CD4-positive, alpha-beta T cell (primary cell): ENCODE results near the gene CERS6. TPM values are rescaled to one million over a fixed set of nuclear protein-coding genes. Genes with fewer than 3 reads are reported as not detected.

Source experiments
- ATAC-seq: fragments of 200-7000 bp; cut with Tn5 transposase; one replicate; pipeline ENCODE4 v1.10.0; 2022; ENCODE audit warnings: mild to moderate bottlenecking; ENCODE audit not compliant: poor library complexity
- CTCF ChIA-PET: fragments of 350-600 bp; sonication (Branson Sonifier 250); formaldehyde crosslinking; loops from one replicate; lab custom pipeline; 2021; ENCODE audit warnings: antibody characterized with exemption, inconsistent platforms; lab: Charles Lee
- POLR2A ChIA-PET: fragments of 350-600 bp; sonication (Branson Sonifier 250); formaldehyde crosslinking; loops from one replicate; lab custom pipeline; 2021; ENCODE audit warnings: antibody characterized with exemption, inconsistent platforms; lab: Charles Lee
- DNase-seq, 14 experiments: peaks; one replicate each; pipeline ENCODE4 v3.0.0-alpha.2; 2013 to 2020; ENCODE audit warnings: mixed read lengths in 2 of 14
- H3K27ac ChIP-seq, 2 donors: one replicate each; pipeline versions ENCODE4 v1.5.1 to v1.7.0; 2013; ENCODE audit warnings: low read length in 2 of 2, low read depth in 1 of 2, mild to moderate bottlenecking in 1 of 2
- H3K27me3 ChIP-seq, 2 experiments: 1 replicate in 1 of 2; 2 replicates in 1 of 2; pipeline versions ENCODE4 v1.6.1 to v1.7.0; 2013; ENCODE audit warnings: low read length in 2 of 2, control low read depth in 1 of 2, mild to moderate bottlenecking in 1 of 2, moderate library complexity in 1 of 2; ENCODE audit not compliant: insufficient read depth in 2 of 2, control insufficient read depth in 1 of 2
- H3K36me3 ChIP-seq: one replicate; pipeline ENCODE4 v1.6.1; 2013; ENCODE audit warnings: low read length, control low read depth; ENCODE audit not compliant: insufficient read depth
- H3K4me1 ChIP-seq: one replicate; pipeline ENCODE4 v1.6.1; 2013; ENCODE audit warnings: low read length, control low read depth; ENCODE audit not compliant: insufficient read depth
- H3K4me3 ChIP-seq: one replicate; pipeline ENCODE4 v1.5.1; 2013; ENCODE audit warnings: mild to moderate bottlenecking, low read length, moderate library complexity
- H3K9me3 ChIP-seq, 2 experiments: 1 replicate in 1 of 2; 2 replicates in 1 of 2; pipeline versions ENCODE4 v1.6.1 to v1.7.0; 2013; ENCODE audit warnings: low read length in 2 of 2, mild to moderate bottlenecking in 2 of 2, control low read depth in 1 of 2, moderate library complexity in 1 of 2; ENCODE audit not compliant: control insufficient read depth in 1 of 2, insufficient read depth in 1 of 2
- H3K27ac Mint-ChIP-seq: one replicate; pipeline ENCODE4 v1.8.0; 2020; ENCODE audit warnings: mixed read lengths
- H3K27me3 Mint-ChIP-seq: one replicate; pipeline ENCODE4 v1.8.0; 2021; ENCODE audit warnings: mixed read lengths
- H3K36me3 Mint-ChIP-seq: one replicate; pipeline ENCODE4 v1.8.0; 2021; ENCODE audit warnings: low read depth, mixed read lengths
- H3K4me1 Mint-ChIP-seq: one replicate; pipeline ENCODE4 v1.8.0; 2021; ENCODE audit warnings: low read depth, mixed read lengths
- H3K4me3 Mint-ChIP-seq: one replicate; pipeline ENCODE4 v1.8.0; 2020; ENCODE audit warnings: mild to moderate bottlenecking, mixed read lengths
- H3K9me3 Mint-ChIP-seq: one replicate; pipeline ENCODE4 v1.8.0; 2020; ENCODE audit warnings: mixed read lengths
- CTCF ChIP-seq: fragments of 200-600 bp; IDR thresholded peaks from one replicate; pipeline ENCODE4 v1.8.0; 2022; ENCODE audit warnings: antibody characterized with exemption, mild to moderate bottlenecking
- intact Hi-C, 2 experiments: fragments of 100-400 bp; cut with DNase I in 1 of 2; cut with micrococcal nuclease in 1 of 2; formaldehyde crosslinking; loops; one replicate each; pipeline versions ENCODE4 v1.15.1 to v1.9.0; 2023 to 2025; cut with DNase I, micrococcal nuclease
- total RNA-seq, 174 experiments: library from RNA in 2 of 174; stranded (reverse) in 2 of 174; gene quantifications; one replicate each; pipeline ENCODE4 v1.2.3 and lab custom pipeline; 2021 to 2026

The CERS6 gene
- total RNA-seq, 2 experiments from 2014 or later = 16.9 to 17.9 TPM

GRCh38 chr2:168726375-168726774, 270.3 kb downstream of the CERS6 start:
- no peak for DNase-seq
- peaks cover 48% of the 10 kb centered on the region for H3K36me3 Mint-ChIP-seq
- H3K27ac ChIP-seq = no peak overlapping the region
- intact Hi-C loops = no loop called here
- TF ChIP-seq CTCF = no peak
- H3K4me1 ChIP-seq = no peaks in the 10 kb centered on the region
- no peaks in the 10 kb centered on the region for H3K9me3 Mint-ChIP-seq
- H3K27me3 ChIP-seq = no peaks in the 10 kb centered on the region
- no peaks in the 10 kb centered on the region for H3K4me1 Mint-ChIP-seq
- no peak overlapping the region for H3K27ac Mint-ChIP-seq
- CTCF ChIA-PET = no interaction called here
- POLR2A ChIA-PET = no interaction called here
- H3K4me3 Mint-ChIP-seq = no peak overlapping the region
- H3K9me3 ChIP-seq = no peaks in the 10 kb centered on the region
- no peak for ATAC-seq
- peaks cover 3% of the 10 kb centered on the region for H3K36me3 ChIP-seq
- H3K4me3 ChIP-seq = no peak overlapping the region
- no peaks in the 10 kb centered on the region for H3K27me3 Mint-ChIP-seq

GRCh38 chr2:168727904-168728470, 271.9 kb downstream of the CERS6 start:
- Mint-ChIP-seq H3K4me1 (no peaks in the 10 kb centered on the region), H3K27me3 (no peaks in the 10 kb centered on the region), H3K27ac (no peak overlapping the region), H3K4me3 (no peak overlapping the region), H3K9me3 (no peaks in the 10 kb centered on the region), H3K36me3 (peaks cover 33% of the 10 kb centered on the region)
- ATAC-seq (no peak), DNase-seq (no peak)
- Histone ChIP-seq H3K27ac (no peak overlapping the region), H3K4me3 (no peak overlapping the region), H3K36me3 (no peaks in the 10 kb centered on the region), H3K4me1 (no peaks in the 10 kb centered on the region), H3K27me3 (no peaks in the 10 kb centered on the region), H3K9me3 (no peaks in the 10 kb centered on the region)
- ChIA-PET POLR2A (no interaction called here), CTCF (no interaction called here)
- no peak for TF ChIP-seq CTCF
- intact Hi-C loops = no loop called here

- no peak overlapping the region for H3K27ac ChIP-seq
- no peak for TF ChIP-seq CTCF
- H3K4me1 ChIP-seq = no peaks in the 10 kb centered on the region
- POLR2A ChIA-PET = no interaction called here
- no peak for DNase-seq
- Mint-ChIP-seq H3K27ac (no peak overlapping the region), H3K4me3 (no peak overlapping the region), H3K4me1 (no peaks in the 10 kb centered on the region), H3K27me3 (no peaks in the 10 kb centered on the region), H3K9me3 (no peaks in the 10 kb centered on the region), H3K36me3 (peaks cover 20% of the 10 kb centered on the region)
- CTCF ChIA-PET = no interaction called here
- no peak overlapping the region for H3K4me3 ChIP-seq
- ATAC-seq = no peak
- H3K36me3 ChIP-seq = no peaks in the 10 kb centered on the region
- H3K27me3 ChIP-seq = no peaks in the 10 kb centered on the region
- intact Hi-C loops = no loop called here
- no peaks in the 10 kb centered on the region for H3K9me3 ChIP-seq
Observed at GRCh38 chr2:168729455-168729854, 273.4 kb downstream of the CERS6 start.
